ENCODE data around the gene CMC4. TPM values are rescaled to one million over a fixed set of nuclear protein-coding genes. Genes with fewer than 3 reads are reported as not detected.

The CMC4 gene
- total and polyA plus RNA-seq, 2 of the 4 experiments (the other 2 are of a cell fraction) = 6.4 to 8.4 TPM

- H2AK9ac ChIP-seq (replicated peaks; ENCODE audit: low read depth, low read length, poor library complexity) = peak within 1 kb of the TSS; percentile 81
- peak; percentile 89 for ATAC-seq (ENCODE audit: low read depth)
- H4K5ac ChIP-seq (ENCODE audit: low read depth, low read length) = peak within 1 kb of the TSS; percentile 91; the same call in 1 of the 2 replicates
- intact Hi-C loops (cut with micrococcal nuclease) = loop anchor here (2.0 kb wide), 1 partner anchor 44 kb away; the partner anchor contains the start of genes BRCC3, CMC4 and MTCP1
- peak within 1 kb of the TSS; percentile 90 for H3K18ac ChIP-seq (ENCODE audit: low read depth, low read length)
- TSS peak; percentile 53 for BruUV-seq (replicated peaks)
- H4K20me1 ChIP-seq (ENCODE audit: insufficient read depth, low read length) = no peaks in the 10 kb centered on the region
- POLR2A ChIA-PET (ENCODE audit: unreplicated experiment) = no interaction called here
- peak within 1 kb of the TSS; percentile 24 for H3K4ac ChIP-seq (ENCODE audit: low read depth, low read length)
- peak within 1 kb of the TSS; percentile 85 for H2BK5ac ChIP-seq (ENCODE audit: low read depth, low read length, poor library complexity, severe bottlenecking)
- peak; percentile 90 for DNase-seq
- peak within 1 kb of the TSS; percentile 96 for H3K4me3 ChIP-seq (ENCODE audit: insufficient read depth, low read depth, low read length)
- peak within 1 kb of the TSS; percentile 77 to 90 for H4K8ac ChIP-seq (ENCODE audit: low read depth in 2 of 2, low read length in 2 of 2)
- peak within 1 kb of the TSS; percentile 94 for H3K27ac ChIP-seq (ENCODE audit: insufficient read depth, low read length)
- peak within 1 kb of the TSS; percentile 93 for H2AFZ ChIP-seq (replicated peaks; ENCODE audit: low read length, poor library complexity)
- H3K23ac ChIP-seq (ENCODE audit: low read depth, low read length) = peak within 1 kb of the TSS; percentile 77; the same call in 1 of the 2 replicates
- H3K27me3 ChIP-seq (ENCODE audit: control insufficient read depth, insufficient read depth, low read length) = no peaks in the 10 kb centered on the region; the same call in 1 of the 2 replicates
- no peaks in the 10 kb centered on the region for H3K36me3 ChIP-seq (ENCODE audit: control insufficient read depth, insufficient read depth, low read length)
- no peak within 1 kb of the TSS; the same call in 1 of the 2 replicates for H2BK20ac ChIP-seq (ENCODE audit: low read depth, low read length)
- H4K91ac ChIP-seq (ENCODE audit: insufficient read depth, low read depth, low read length) = peak within 1 kb of the TSS; percentile 72
- dilution Hi-C loops (cut with HindIII; ENCODE audit: low sequenced_read_pairs, unreplicated experiment) = no loop called here
- peak within 1 kb of the TSS; percentile 76 for H3K56ac ChIP-seq (ENCODE audit: extremely low read depth, insufficient read depth, low read length)
- 0 out of 2 replicates have a peak within 1 kb of the TSS, but pooled peaks have one; percentile 28 for H2BK120ac ChIP-seq (ENCODE audit: low read depth, low read length)
- peak within 1 kb of the TSS; percentile 89 for H3K4me2 ChIP-seq (ENCODE audit: low read depth, low read length)
- no peaks in the 10 kb centered on the region for H3K9me1 ChIP-seq (ENCODE audit: insufficient read depth, low read length)
- 18% methylated on average over 33 of the region's 82 CpGs; no CpG with 5 or more reads in 1 of the 2 experiments for WGBS, 2 experiments (ENCODE audit: extremely low coverage in 2 of 2, insufficient read length in 1 of 2)
- no peaks in the 10 kb centered on the region for H3K9me3 ChIP-seq (ENCODE audit: control insufficient read depth, insufficient read depth, low read length)
- in situ Hi-C loops (cut with MboI; ENCODE audit: low sequenced_read_pairs) = no loop called here
- H3K4me1 ChIP-seq (ENCODE audit: control insufficient read depth, insufficient read depth, low read length) = no peaks in the 10 kb centered on the region
- no peak within 1 kb of the TSS; the same call in 2 of the 3 replicates for H2BK15ac ChIP-seq (ENCODE audit: low read depth, low read length)
- H3K14ac ChIP-seq (replicated peaks; ENCODE audit: low read depth, low read length) = peak within 1 kb of the TSS; percentile 5
- H2AK5ac ChIP-seq (ENCODE audit: low read depth, low read length) = no peak within 1 kb of the TSS
- peak within 1 kb of the TSS; percentile 98 for H3K9ac ChIP-seq (ENCODE audit: low read depth, low read length)
- CTCF ChIA-PET = no interaction called here
- peaks cover 0 to 7% of the 10 kb centered on the region in 2 experiments; a peak in 2 of 4 replicates for H3K79me1 ChIP-seq (ENCODE audit: low read depth in 1 of 2, low read length in 2 of 2)
- TF ChIP-seq CTCF (conservative IDR thresholded peaks at IDR 0.05; ENCODE audit: low read depth, low read length) = no peak
- peak; percentile 59; the same call in 1 of the 2 replicates for TF ChIP-seq BHLHE40 (IDR thresholded peaks at IDR 0.05; ENCODE audit: low read depth, low read length)
- peak; percentile 30; the same call in 1 of the 2 replicates for TF ChIP-seq MXI1 (IDR thresholded peaks at IDR 0.05; ENCODE audit: borderline replicate concordance, low read depth, low read length)
- TF ChIP-seq MAZ (IDR thresholded peaks at IDR 0.05; ENCODE audit: borderline replicate concordance, low read depth, low read length) = peak; percentile 64; the same call in 1 of the 2 replicates
- TF ChIP-seq CHD1 (IDR thresholded peaks at IDR 0.05; ENCODE audit: low read depth, low read length) = no peak
- no peak for TF ChIP-seq RFX5 (IDR thresholded peaks at IDR 0.05; ENCODE audit: low read depth, low read length)
- TF ChIP-seq MAFK (IDR thresholded peaks at IDR 0.05; ENCODE audit: low read depth, low read length) = no peak
- no peak for TF ChIP-seq RCOR1 (IDR thresholded peaks at IDR 0.05; ENCODE audit: insufficient replicate concordance, low read length)
- TF ChIP-seq SMC3 (IDR thresholded peaks at IDR 0.05; ENCODE audit: low read depth, low read length) = no peak
- no peak for TF ChIP-seq FOS (IDR thresholded peaks at IDR 0.05; ENCODE audit: low read depth, low read length)
- TF ChIP-seq NFE2L2 (IDR thresholded peaks at IDR 0.05; ENCODE audit: low read depth, low read length) = no peak
- TF ChIP-seq CEBPB (IDR thresholded peaks at IDR 0.05; ENCODE audit: low read depth, low read length) = no peak
- TF ChIP-seq POLR2A (IDR thresholded peaks at IDR 0.05; ENCODE audit: low read depth, low read length) = peak; percentile 76; the same call in 1 of the 2 replicates
- TF ChIP-seq USF2 (IDR thresholded peaks at IDR 0.05; ENCODE audit: low read depth, low read length) = peak; percentile 84
- TF ChIP-seq RAD21 (IDR thresholded peaks at IDR 0.05; ENCODE audit: low read length) = no peak
Observed at GRCh38 chrX:155026727-155027508, 44.0 kb downstream of the CMC4 start, which contains the start of gene FUNDC2. TSS of gene FUNDC2 (plus strand) at chrX:155026844. CDS start at chrX:155026939, 95 bp downstream.
